Measurements from ENCODE around the gene COX6B1.

DNA sequence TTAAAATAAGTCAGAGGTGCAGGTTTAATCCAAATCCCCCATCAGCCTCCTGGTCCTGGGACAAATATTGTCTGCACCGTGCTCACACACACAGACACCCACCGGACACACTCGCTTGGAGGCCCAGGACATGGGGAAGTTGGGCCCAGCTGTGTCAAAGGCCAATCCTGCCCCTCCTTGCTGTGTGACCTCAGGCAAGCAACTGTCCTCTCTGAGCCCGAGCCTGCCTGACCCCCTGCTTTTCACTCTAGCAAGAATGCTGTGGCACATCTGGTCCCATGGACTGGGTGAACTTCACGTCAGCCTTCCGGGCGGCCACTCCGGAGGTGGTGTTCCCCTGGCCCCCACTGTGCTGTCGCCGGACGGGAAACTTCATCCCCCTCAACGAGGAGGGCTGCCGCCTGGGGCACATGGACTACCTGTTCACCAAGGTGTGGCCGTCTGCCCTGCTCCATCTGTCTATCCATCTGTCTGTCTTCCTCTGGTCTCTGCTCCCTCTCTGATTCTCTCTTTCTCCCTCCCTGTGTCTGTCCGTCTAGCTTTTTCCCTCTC is 27.5 kb downstream of the COX6B1 start:
- no peak for TF ChIP-seq POLR2A (IDR thresholded peaks at IDR 0.05)
- TF ChIP-seq, protein P1, sequence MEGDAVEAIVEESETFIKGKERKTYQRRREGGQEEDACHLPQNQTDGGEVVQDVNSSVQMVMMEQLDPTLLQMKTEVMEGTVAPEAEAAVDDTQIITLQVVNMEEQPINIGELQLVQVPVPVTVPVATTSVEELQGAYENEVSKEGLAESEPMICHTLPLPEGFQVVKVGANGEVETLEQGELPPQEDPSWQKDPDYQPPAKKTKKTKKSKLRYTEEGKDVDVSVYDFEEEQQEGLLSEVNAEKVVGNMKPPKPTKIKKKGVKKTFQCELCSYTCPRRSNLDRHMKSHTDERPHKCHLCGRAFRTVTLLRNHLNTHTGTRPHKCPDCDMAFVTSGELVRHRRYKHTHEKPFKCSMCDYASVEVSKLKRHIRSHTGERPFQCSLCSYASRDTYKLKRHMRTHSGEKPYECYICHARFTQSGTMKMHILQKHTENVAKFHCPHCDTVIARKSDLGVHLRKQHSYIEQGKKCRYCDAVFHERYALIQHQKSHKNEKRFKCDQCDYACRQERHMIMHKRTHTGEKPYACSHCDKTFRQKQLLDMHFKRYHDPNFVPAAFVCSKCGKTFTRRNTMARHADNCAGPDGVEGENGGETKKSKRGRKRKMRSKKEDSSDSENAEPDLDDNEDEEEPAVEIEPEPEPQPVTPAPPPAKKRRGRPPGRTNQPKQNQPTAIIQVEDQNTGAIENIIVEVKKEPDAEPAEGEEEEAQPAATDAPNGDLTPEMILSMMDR (IDR thresholded peaks at IDR 0.05): no peak

Measured in breast epithelium (tissue), 3 donors.